Astrocyte (in vitro differentiated cells and primary cell): Measurements from ENCODE around the gene IPO4.

ENCODE experiments used
- CTCF ChIP-seq: IDR thresholded peaks from 2 replicates; pipeline ENCODE4 v1.5.1; 2011; ENCODE audit warnings: low read depth, mild to moderate bottlenecking, inconsistent platforms, low read length, moderate library complexity; ENCODE audit not compliant: insufficient read depth
- EZH2 ChIP-seq: IDR thresholded peaks from 2 replicates; pipeline ENCODE4 v1.6.1; 2012; ENCODE audit warnings: mild to moderate bottlenecking, low read length, inconsistent platforms; ENCODE audit not compliant: insufficient read depth

GRCh38 chr14:24190416-24190815 lies 1.8 kb upstream of the IPO4 start:
- TF ChIP-seq CTCF: no peak
- TF ChIP-seq EZH2: no peak
